ENCODE results near the gene DDX52.

DNA sequence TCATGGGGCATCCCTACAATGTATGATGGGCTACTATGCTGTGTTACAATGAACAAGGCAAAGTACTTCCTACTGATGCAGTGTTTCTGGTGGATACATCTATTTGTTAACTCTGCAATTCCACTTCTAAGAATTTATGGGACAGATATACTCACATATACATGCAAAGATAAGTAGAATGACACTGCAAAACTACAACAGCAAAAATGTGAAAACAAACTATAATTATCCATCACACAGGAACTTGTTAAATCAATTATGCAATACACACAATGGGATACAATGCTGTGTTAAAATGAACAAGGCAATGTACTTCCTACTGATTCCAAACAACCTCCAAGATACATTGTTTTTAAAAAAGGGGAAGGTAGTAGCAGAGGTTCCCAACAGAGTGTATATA, 3.2 kb downstream of the DDX52 start:
- TF ChIP-seq, protein P1, sequence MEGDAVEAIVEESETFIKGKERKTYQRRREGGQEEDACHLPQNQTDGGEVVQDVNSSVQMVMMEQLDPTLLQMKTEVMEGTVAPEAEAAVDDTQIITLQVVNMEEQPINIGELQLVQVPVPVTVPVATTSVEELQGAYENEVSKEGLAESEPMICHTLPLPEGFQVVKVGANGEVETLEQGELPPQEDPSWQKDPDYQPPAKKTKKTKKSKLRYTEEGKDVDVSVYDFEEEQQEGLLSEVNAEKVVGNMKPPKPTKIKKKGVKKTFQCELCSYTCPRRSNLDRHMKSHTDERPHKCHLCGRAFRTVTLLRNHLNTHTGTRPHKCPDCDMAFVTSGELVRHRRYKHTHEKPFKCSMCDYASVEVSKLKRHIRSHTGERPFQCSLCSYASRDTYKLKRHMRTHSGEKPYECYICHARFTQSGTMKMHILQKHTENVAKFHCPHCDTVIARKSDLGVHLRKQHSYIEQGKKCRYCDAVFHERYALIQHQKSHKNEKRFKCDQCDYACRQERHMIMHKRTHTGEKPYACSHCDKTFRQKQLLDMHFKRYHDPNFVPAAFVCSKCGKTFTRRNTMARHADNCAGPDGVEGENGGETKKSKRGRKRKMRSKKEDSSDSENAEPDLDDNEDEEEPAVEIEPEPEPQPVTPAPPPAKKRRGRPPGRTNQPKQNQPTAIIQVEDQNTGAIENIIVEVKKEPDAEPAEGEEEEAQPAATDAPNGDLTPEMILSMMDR (conservative IDR thresholded peaks at IDR 0.05; ENCODE audit: low read depth in 2 of 2) = no peak
- TF ChIP-seq NANOG (IDR thresholded peaks at IDR 0.05; ENCODE audit: borderline replicate concordance) (no peak), POLR2AphosphoS5 (IDR thresholded peaks at IDR 0.05; ENCODE audit: low read depth) (no peak), EZH2 (IDR thresholded peaks at IDR 0.05; ENCODE audit: low read depth, unreplicated experiment) (no peak), STAT1 (IDR thresholded peaks at IDR 0.05; ENCODE audit: unreplicated experiment) (no peak), CREB1 (CRISPR knock-in tag; IDR thresholded peaks at IDR 0.05; ENCODE audit: low read depth) (no peak), ZNF331 (CRISPR knock-in tag; IDR thresholded peaks at IDR 0.05; ENCODE audit: low read depth) (no peak), EZH2phosphoT487 (IDR thresholded peaks at IDR 0.05; ENCODE audit: unreplicated experiment) (no peak)
- TF ChIP-seq, protein P2, sequence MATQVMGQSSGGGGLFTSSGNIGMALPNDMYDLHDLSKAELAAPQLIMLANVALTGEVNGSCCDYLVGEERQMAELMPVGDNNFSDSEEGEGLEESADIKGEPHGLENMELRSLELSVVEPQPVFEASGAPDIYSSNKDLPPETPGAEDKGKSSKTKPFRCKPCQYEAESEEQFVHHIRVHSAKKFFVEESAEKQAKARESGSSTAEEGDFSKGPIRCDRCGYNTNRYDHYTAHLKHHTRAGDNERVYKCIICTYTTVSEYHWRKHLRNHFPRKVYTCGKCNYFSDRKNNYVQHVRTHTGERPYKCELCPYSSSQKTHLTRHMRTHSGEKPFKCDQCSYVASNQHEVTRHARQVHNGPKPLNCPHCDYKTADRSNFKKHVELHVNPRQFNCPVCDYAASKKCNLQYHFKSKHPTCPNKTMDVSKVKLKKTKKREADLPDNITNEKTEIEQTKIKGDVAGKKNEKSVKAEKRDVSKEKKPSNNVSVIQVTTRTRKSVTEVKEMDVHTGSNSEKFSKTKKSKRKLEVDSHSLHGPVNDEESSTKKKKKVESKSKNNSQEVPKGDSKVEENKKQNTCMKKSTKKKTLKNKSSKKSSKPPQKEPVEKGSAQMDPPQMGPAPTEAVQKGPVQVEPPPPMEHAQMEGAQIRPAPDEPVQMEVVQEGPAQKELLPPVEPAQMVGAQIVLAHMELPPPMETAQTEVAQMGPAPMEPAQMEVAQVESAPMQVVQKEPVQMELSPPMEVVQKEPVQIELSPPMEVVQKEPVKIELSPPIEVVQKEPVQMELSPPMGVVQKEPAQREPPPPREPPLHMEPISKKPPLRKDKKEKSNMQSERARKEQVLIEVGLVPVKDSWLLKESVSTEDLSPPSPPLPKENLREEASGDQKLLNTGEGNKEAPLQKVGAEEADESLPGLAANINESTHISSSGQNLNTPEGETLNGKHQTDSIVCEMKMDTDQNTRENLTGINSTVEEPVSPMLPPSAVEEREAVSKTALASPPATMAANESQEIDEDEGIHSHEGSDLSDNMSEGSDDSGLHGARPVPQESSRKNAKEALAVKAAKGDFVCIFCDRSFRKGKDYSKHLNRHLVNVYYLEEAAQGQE (IDR thresholded peaks at IDR 0.05; ENCODE audit: unreplicated experiment) = no peak

Data from GM23338 (cell line).